PC-9 (cell line): ENCODE data around the gene ING3. TPM values are rescaled to one million over a fixed set of nuclear protein-coding genes. Genes with fewer than 3 reads are reported as not detected.
A peak's percentile ranks its signal among the peaks of the same experiment; 100 is the strongest.

ENCODE experiments used
- Bru-seq: library from RNA; stranded (reverse); fragments of 400-500 nt; gene quantifications from one replicate; lab custom pipeline; 2021; lab: Mats Ljungman, UMichigan
- BruChase-seq, 2 experiments: library from RNA; stranded (reverse); fragments of 400-500 nt; gene quantifications; one replicate each; lab custom pipeline; 2021; lab: Mats Ljungman, UMichigan
- BruUV-seq: library from RNA; stranded (reverse); fragments of 400-500 nt; replicated peaks from 2 replicates; lab custom pipeline; 2021; lab: Mats Ljungman, UMichigan
- CTCF ChIA-PET: fragments of 300-600 bp; sonication (Branson Sonifier 250); formaldehyde crosslinking; loops from one replicate; lab custom pipeline; 2022; ENCODE audit warnings: antibody characterized with exemption; lab: Charles Lee
- POLR2A ChIA-PET: fragments of 300-600 bp; sonication (Branson Sonifier 250); formaldehyde crosslinking; loops from one replicate; lab custom pipeline; 2022; ENCODE audit warnings: antibody characterized with exemption; ENCODE audit not compliant: unreplicated experiment; lab: Charles Lee
- DNase-seq, 2 experiments: peaks; one replicate each; pipeline versions ENCODE4 v3.0.0 to v3.0.0-alpha.2; 2015 to 2022; ENCODE audit warnings: mixed read lengths in 1 of 2
- H2AFZ ChIP-seq: fragments of 200-600 bp; sonication (generic); 2 replicates; pipeline ENCODE4 v1.8.1; 2017; ENCODE audit warnings: antibody characterized with exemption
- H3F3A ChIP-seq: fragments of 200-600 bp; sonication (generic); 2 replicates; pipeline ENCODE4 v1.8.1; 2017; ENCODE audit warnings: antibody characterized with exemption, mild to moderate bottlenecking, low read depth; ENCODE audit not compliant: insufficient read depth
- H3K27ac ChIP-seq: fragments of 200-600 bp; sonication (generic); 2 replicates; pipeline ENCODE4 v1.6.1; 2016; ENCODE audit warnings: mixed run types
- H3K27me3 ChIP-seq: fragments of 200-600 bp; sonication (generic); 2 replicates; pipeline ENCODE4 v1.6.1; 2016; ENCODE audit warnings: low read depth, mixed run types; ENCODE audit not compliant: insufficient read depth
- H3K36me3 ChIP-seq: fragments of 200-600 bp; sonication (generic); 2 replicates; pipeline ENCODE4 v1.6.1; 2016; ENCODE audit warnings: low read depth, mixed run types
- H3K4me1 ChIP-seq: fragments of 200-600 bp; sonication (generic); replicated peaks from 2 replicates; pipeline ENCODE4 v1.6.1; 2016; ENCODE audit warnings: mixed run types; ENCODE audit not compliant: insufficient read depth
- H3K4me2 ChIP-seq: fragments of 200-600 bp; sonication (generic); 2 replicates; pipeline ENCODE4 v1.6.1; 2017; ENCODE audit warnings: mixed run types
- H3K4me3 ChIP-seq: fragments of 200-600 bp; sonication (generic); 2 replicates; pipeline ENCODE4 v1.6.1; 2016; ENCODE audit warnings: mixed run types
- H3K79me2 ChIP-seq: fragments of 200-600 bp; sonication (generic); 2 replicates; pipeline ENCODE4 v1.6.1; 2017; ENCODE audit warnings: low read depth, mixed run types
- H3K9me2 ChIP-seq: fragments of 200-600 bp; sonication (generic); 2 replicates; pipeline ENCODE4 v1.8.1; 2017; ENCODE audit warnings: mild to moderate bottlenecking; ENCODE audit not compliant: insufficient read depth
- H3K9me3 ChIP-seq: fragments of 200-600 bp; sonication (generic); 2 replicates; pipeline ENCODE4 v1.8.1; 2016; ENCODE audit warnings: low read depth; ENCODE audit not compliant: insufficient read depth
- H4K20me1 ChIP-seq: fragments of 200-600 bp; sonication (generic); 2 replicates; pipeline ENCODE4 v1.8.1; 2017; ENCODE audit not compliant: insufficient read depth
- CTCF ChIP-seq: fragments of 200-600 bp; sonication (generic); conservative IDR thresholded peaks from 2 replicates; pipeline ENCODE4 v1.6.1; 2017; ENCODE audit warnings: mixed run types, antibody characterized with exemption, mild to moderate bottlenecking, moderate library complexity
- EZH2 ChIP-seq: fragments of 200-600 bp; sonication (generic); IDR thresholded peaks from 2 replicates; pipeline ENCODE4 v1.8.0; 2017; ENCODE audit warnings: antibody characterized with exemption, low read depth
- intact Hi-C: fragments of 100-400 bp; cut with micrococcal nuclease; formaldehyde crosslinking; loops from one replicate; pipeline ENCODE4 v1.10.0; 2022; ENCODE audit not compliant: unreplicated experiment
- long read RNA-seq: library from polyadenylated mRNA; stranded (forward); transcript quantifications from one replicate; pipeline ENCODE4 v2.0.0, GENCODE V29; 2022
- total RNA-seq: library from RNA; stranded (reverse); gene quantifications from 2 replicates; pipeline ENCODE4 v1.2.3, GENCODE V29; 2021

The ING3 gene
- 10.9 and 16.4 TPM in 2 replicates for total RNA-seq
- Bru-seq, nascent RNA, result percentile 94 among the genes with signal in this experiment
- percentile 80 among the genes with signal in this experiment for BruChase-seq, experiment 1, labeled RNA remaining after a 2-hour chase
- percentile 77 among the genes with signal in this experiment for BruChase-seq, experiment 2, labeled RNA remaining after a 6-hour chase
- long read RNA-seq, transcript ING3-202 (5 exons, 1,222 nt), result major isoform, 11 of 24 reads
- long read RNA-seq, partial matches to known transcripts, result 0 of 24 reads
- long read RNA-seq, other reads (novel, unspliced or antisense), result 5 of 24 reads

- Histone ChIP-seq H3K27ac (peak within 1 kb of the TSS; percentile 93), H3K4me3 (peak within 1 kb of the TSS; percentile 83), H2AFZ (peak within 1 kb of the TSS; percentile 88), H3K79me2 (peaks cover 20% of the 10 kb centered on the region), H3K9me3 (no peaks in the 10 kb centered on the region), H3F3A (peaks cover 9% of the 10 kb centered on the region), H3K4me1 (peaks cover 24% of the 10 kb centered on the region), H3K36me3 (peaks cover 13% of the 10 kb centered on the region), H3K4me2 (peak within 1 kb of the TSS; percentile 91), H3K9me2 (no peaks in the 10 kb centered on the region), H4K20me1 (peaks cover 5% of the 10 kb centered on the region; the same call in 1 of the 2 replicates), H3K27me3 (no peaks in the 10 kb centered on the region)
- no peak for TF ChIP-seq CTCF
- POLR2A ChIA-PET, result interaction anchor here (0.6 to 0.7 kb wide), 5 partner anchors 116 to 445 kb away, joined by 3 to 13 read pairs (median 9); partner anchors contain the start of gene FAM3C
- TSS peak; percentile 56 for BruUV-seq
- peak; percentile 95 to 99 for DNase-seq
- intact Hi-C loops, result loop anchor here (1.0 to 10.0 kb wide), 4 partner anchors 36 to 366 kb away; partner anchors contain the start of gene TSPAN12
- CTCF ChIA-PET, result interaction anchor here (0.7 kb wide), 1 partner anchor 521 kb away, joined by 16 read pairs; no protein-coding TSS in a partner anchor
Observed at GRCh38 chr7:120950539-120951308, at the start of gene ING3. Gene ING3, plus strand, starts transcription at chr7:120950777. Its CDS starts 120 bp downstream, at chr7:120950897.

GRCh38 chr7:120915314-120916105 lies 35.1 kb upstream of the ING3 start:
- Histone ChIP-seq H3K4me1 (no peaks in the 10 kb centered on the region), H3K4me3 (no peak overlapping the region), H3K27me3 (no peaks in the 10 kb centered on the region), H2AFZ (no peak overlapping the region), H3K36me3 (no peaks in the 10 kb centered on the region), H3K4me2 (no peak overlapping the region), H3F3A (no peaks in the 10 kb centered on the region), H3K79me2 (no peaks in the 10 kb centered on the region), H3K27ac (no peak overlapping the region), H4K20me1 (no peaks in the 10 kb centered on the region), H3K9me3 (no peaks in the 10 kb centered on the region), H3K9me2 (no peaks in the 10 kb centered on the region)
- ChIA-PET POLR2A (no interaction called here), CTCF (no interaction called here)
- TF ChIP-seq EZH2, result no peak
- TF ChIP-seq CTCF, result no peak
- intact Hi-C loops, result no loop called here
- no TSS peak for BruUV-seq
- no peak for DNase-seq

- no peak for DNase-seq
- Histone ChIP-seq H3K27ac (no peak overlapping the region), H2AFZ (no peak overlapping the region), H3F3A (no peaks in the 10 kb centered on the region), H3K4me3 (no peak overlapping the region), H3K36me3 (no peaks in the 10 kb centered on the region), H3K4me2 (no peak overlapping the region), H3K4me1 (no peaks in the 10 kb centered on the region), H3K9me3 (no peaks in the 10 kb centered on the region), H4K20me1 (no peaks in the 10 kb centered on the region), H3K9me2 (no peaks in the 10 kb centered on the region), H3K79me2 (no peaks in the 10 kb centered on the region), H3K27me3 (no peaks in the 10 kb centered on the region)
- BruUV-seq, result no TSS peak
- TF ChIP-seq CTCF, result no peak
- no peak for TF ChIP-seq EZH2
- POLR2A ChIA-PET, result interaction anchor here (0.6 kb wide), 1 partner anchor 1989 kb away, joined by 3 read pairs; no protein-coding TSS in a partner anchor
- CTCF ChIA-PET, result no interaction called here
- intact Hi-C loops, result no loop called here
Observed at GRCh38 chr7:120916121-120916520, 34.5 kb upstream of the ING3 start.
